HEK293T (cell line): Measurements from ENCODE around the gene VWC2L.

Source experiments
- ARNT ChIP-seq: fragments of 450-650 bp; IDR thresholded peaks from 2 replicates; pipeline ENCODE4 v1.6.1; 2017; ENCODE audit warnings: mild to moderate bottlenecking
- BHLHE40 ChIP-seq: fragments of 450-650 bp; IDR thresholded peaks from 2 replicates; pipeline ENCODE4 v1.6.1; 2016; ENCODE audit warnings: mild to moderate bottlenecking, moderate library complexity, borderline replicate concordance
- ELF4 ChIP-seq: fragments of 450-650 bp; IDR thresholded peaks from 2 replicates; pipeline ENCODE4 v1.6.1; 2017; ENCODE audit warnings: antibody characterized with exemption
- FOXA1 ChIP-seq: fragments of 450-650 bp; IDR thresholded peaks from 2 replicates; pipeline ENCODE4 v1.6.1; 2016; ENCODE audit warnings: mild to moderate bottlenecking
- FOXK2 ChIP-seq: fragments of 450-650 bp; IDR thresholded peaks from 2 replicates; pipeline ENCODE4 v1.6.1; 2016; ENCODE audit warnings: mild to moderate bottlenecking
- FOXM1 ChIP-seq: fragments of 450-650 bp; IDR thresholded peaks from 2 replicates; pipeline ENCODE4 v1.6.1; 2017; ENCODE audit warnings: mild to moderate bottlenecking, borderline replicate concordance
- HDGF ChIP-seq: fragments of 450-650 bp; IDR thresholded peaks from 2 replicates; pipeline ENCODE4 v1.6.1; 2017; ENCODE audit warnings: antibody characterized with exemption, borderline replicate concordance
- L3MBTL2 ChIP-seq: fragments of 450-650 bp; conservative IDR thresholded peaks from 2 replicates; pipeline ENCODE4 v1.6.1; 2016; ENCODE audit warnings: mild to moderate bottlenecking
- SUZ12 ChIP-seq: fragments of 450-650 bp; IDR thresholded peaks from 2 replicates; pipeline ENCODE4 v1.6.1; 2016; ENCODE audit warnings: mild to moderate bottlenecking
- ZNF384 ChIP-seq: fragments of 450-650 bp; IDR thresholded peaks from 2 replicates; pipeline ENCODE4 v1.6.1; 2016

GRCh38 chr2:214549946-214550345 lies 139.1 kb downstream of the VWC2L start:
- TF ChIP-seq L3MBTL2 = no peak
- no peak for TF ChIP-seq SUZ12
- no peak for TF ChIP-seq FOXK2
- TF ChIP-seq ZNF384 = no peak
- TF ChIP-seq BHLHE40 = no peak
- no peak for TF ChIP-seq ELF4
- no peak for TF ChIP-seq FOXM1
- TF ChIP-seq HDGF = no peak
- TF ChIP-seq ARNT = no peak
- TF ChIP-seq FOXA1 = no peak
